ENCODE data around the gene IQCH.
"Not testable (repeated sequence)": the region's sequence is repeated elsewhere in the genome, so short reads cannot be mapped to it uniquely, and the experiment has no call there.

DNA sequence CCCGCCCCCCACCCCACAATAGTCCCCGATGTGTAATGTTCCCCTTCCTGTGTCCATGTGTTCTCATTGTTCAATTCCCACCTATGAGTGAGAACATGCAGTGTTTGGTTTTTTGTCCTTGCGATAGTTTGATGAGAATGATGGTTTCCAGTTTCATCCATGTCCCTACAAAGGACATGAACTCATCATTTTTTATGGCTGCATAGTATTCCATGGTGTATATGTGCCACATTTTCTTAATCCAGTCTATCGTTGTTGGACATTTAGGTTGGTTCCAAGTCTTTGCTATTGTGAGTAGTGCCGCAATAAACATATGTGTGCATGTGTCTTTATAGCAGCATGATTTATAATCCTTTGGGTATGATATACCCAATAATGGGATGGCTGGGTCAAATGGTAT is 193.8 kb downstream of the IQCH start:
- TF ChIP-seq, protein P1, sequence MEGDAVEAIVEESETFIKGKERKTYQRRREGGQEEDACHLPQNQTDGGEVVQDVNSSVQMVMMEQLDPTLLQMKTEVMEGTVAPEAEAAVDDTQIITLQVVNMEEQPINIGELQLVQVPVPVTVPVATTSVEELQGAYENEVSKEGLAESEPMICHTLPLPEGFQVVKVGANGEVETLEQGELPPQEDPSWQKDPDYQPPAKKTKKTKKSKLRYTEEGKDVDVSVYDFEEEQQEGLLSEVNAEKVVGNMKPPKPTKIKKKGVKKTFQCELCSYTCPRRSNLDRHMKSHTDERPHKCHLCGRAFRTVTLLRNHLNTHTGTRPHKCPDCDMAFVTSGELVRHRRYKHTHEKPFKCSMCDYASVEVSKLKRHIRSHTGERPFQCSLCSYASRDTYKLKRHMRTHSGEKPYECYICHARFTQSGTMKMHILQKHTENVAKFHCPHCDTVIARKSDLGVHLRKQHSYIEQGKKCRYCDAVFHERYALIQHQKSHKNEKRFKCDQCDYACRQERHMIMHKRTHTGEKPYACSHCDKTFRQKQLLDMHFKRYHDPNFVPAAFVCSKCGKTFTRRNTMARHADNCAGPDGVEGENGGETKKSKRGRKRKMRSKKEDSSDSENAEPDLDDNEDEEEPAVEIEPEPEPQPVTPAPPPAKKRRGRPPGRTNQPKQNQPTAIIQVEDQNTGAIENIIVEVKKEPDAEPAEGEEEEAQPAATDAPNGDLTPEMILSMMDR (IDR thresholded peaks at IDR 0.05): not testable (repeated sequence)
- TF ChIP-seq POLR2A, EP300 (IDR thresholded peaks at IDR 0.05): not testable (repeated sequence)
